Measurements from ENCODE around the gene CLEC9A.
A peak's percentile ranks its signal among the peaks of the same experiment; 100 is the strongest.
"Not testable (repeated sequence)": the region's sequence is repeated elsewhere in the genome, so short reads cannot be mapped to it uniquely, and the experiment has no call there.

CLEC9A gene

GRCh38 chr12:10026666-10027065 lies 3.8 kb upstream of the CLEC9A start:
- H3K9me3 ChIP-seq (ENCODE audit: control insufficient read depth, low read length); H3K4me3 ChIP-seq (ENCODE audit: extremely low read depth, insufficient read depth, low read length, poor library complexity, severe bottlenecking): not testable (repeated sequence)
- no CpG with 5 or more reads among the region's 4 CpGs for WGBS, 2 experiments (ENCODE audit: insufficient coverage in 2 of 2)

DNA sequence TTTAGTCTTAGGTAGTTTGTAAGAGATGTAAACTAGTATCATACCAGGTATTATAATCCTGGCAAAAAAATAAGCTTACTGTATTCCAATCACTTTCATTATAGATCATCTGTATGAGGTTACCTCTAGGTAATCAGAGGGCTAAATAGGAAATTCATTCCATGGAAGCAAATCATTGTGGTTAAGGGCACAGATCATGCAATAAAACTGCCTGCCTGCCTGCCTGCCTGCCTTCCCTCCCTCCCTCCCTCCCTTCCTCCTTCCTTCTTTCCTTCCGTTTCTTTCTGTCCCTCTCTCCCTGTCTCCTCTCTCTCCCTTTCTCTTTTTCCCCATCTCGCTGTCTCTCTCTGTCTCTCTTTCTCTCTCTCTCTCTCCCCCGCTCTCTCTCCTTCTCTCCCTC lies 3.2 kb upstream of the CLEC9A start:
- no peak overlapping the region for H3K27ac ChIP-seq (ENCODE audit: low read depth, low read length, severe bottlenecking)
- H3K9me3 ChIP-seq (ENCODE audit: control insufficient read depth, low read length) = no peaks in the 10 kb centered on the region
- 72 to 82% methylated on average over 2 to 3 of the region's 3 CpGs for WGBS, 2 experiments (ENCODE audit: insufficient coverage in 2 of 2)
- peaks cover 3% of the 10 kb centered on the region for H3K4me1 ChIP-seq (ENCODE audit: control insufficient read depth, insufficient read depth, low read length, poor library complexity, severe bottlenecking)
- no peak overlapping the region for H3K4me3 ChIP-seq (ENCODE audit: extremely low read depth, insufficient read depth, low read length, poor library complexity, severe bottlenecking)
- H3K36me3 ChIP-seq (ENCODE audit: control insufficient read depth, insufficient read depth, low read length) = no peaks in the 10 kb centered on the region

More at GRCh38 chr12:10026666-10027065, 3.8 kb upstream of the CLEC9A start:
- not testable (repeated sequence) for H3K27ac ChIP-seq (ENCODE audit: low read depth, low read length, severe bottlenecking); H3K4me1 ChIP-seq (ENCODE audit: control insufficient read depth, insufficient read depth, low read length, poor library complexity, severe bottlenecking); H3K36me3 ChIP-seq (ENCODE audit: control insufficient read depth, insufficient read depth, low read length)

DNA sequence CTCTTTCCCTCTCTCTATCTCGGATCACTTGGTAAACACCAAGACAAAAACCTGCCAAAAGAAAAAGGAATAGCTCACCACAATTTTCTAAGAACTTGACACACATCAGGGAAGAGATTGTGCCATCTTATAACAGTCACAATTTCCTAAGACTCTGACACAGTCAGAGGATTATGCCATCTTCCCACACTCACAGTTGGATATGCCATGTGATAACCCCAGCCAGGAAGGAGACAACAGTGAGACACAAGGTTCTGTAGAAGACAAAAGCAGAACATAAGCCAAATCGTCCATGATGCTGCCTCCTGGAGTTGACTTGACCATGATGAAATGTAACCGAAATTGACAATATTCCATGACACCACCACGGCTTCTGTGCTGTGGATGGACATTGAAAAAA lies 2.8 kb upstream of the CLEC9A start:
- Histone ChIP-seq H3K36me3 (ENCODE audit: control insufficient read depth, insufficient read depth, low read length) (no peaks in the 10 kb centered on the region), H3K4me1 (ENCODE audit: control insufficient read depth, insufficient read depth, low read length, poor library complexity, severe bottlenecking) (peaks cover 3% of the 10 kb centered on the region), H3K4me3 (ENCODE audit: extremely low read depth, insufficient read depth, low read length, poor library complexity, severe bottlenecking) (no peak overlapping the region), H3K27ac (ENCODE audit: low read depth, low read length, severe bottlenecking) (no peak overlapping the region), H3K9me3 (ENCODE audit: control insufficient read depth, low read length) (no peaks in the 10 kb centered on the region)
- 50 to 80% methylated on average over 1 to 3 of the region's 4 CpGs for WGBS, 2 experiments (ENCODE audit: insufficient coverage in 2 of 2)

GRCh38 chr12:10031321-10031720 lies 839 bp downstream of the CLEC9A start:
- Histone ChIP-seq H3K27ac (ENCODE audit: low read depth, low read length, severe bottlenecking) (peak overlapping the region; percentile 90), H3K4me3 (ENCODE audit: extremely low read depth, insufficient read depth, low read length, poor library complexity, severe bottlenecking) (no peak overlapping the region), H3K9me3 (ENCODE audit: control insufficient read depth, low read length) (no peaks in the 10 kb centered on the region), H3K36me3 (ENCODE audit: control insufficient read depth, insufficient read depth, low read length) (no peaks in the 10 kb centered on the region), H3K4me1 (ENCODE audit: control insufficient read depth, insufficient read depth, low read length, poor library complexity, severe bottlenecking) (peaks cover 6% of the 10 kb centered on the region)
- 76 to 83% methylated on average over 3 to 4 of the region's 4 CpGs for WGBS, 2 experiments (ENCODE audit: insufficient coverage in 2 of 2)

GRCh38 chr12:10031771-10032175 lies 1.3 kb downstream of the CLEC9A start:
- Histone ChIP-seq H3K27ac (ENCODE audit: low read depth, low read length, severe bottlenecking) (peak overlapping the region; percentile 90), H3K36me3 (ENCODE audit: control insufficient read depth, insufficient read depth, low read length) (no peaks in the 10 kb centered on the region), H3K9me3 (ENCODE audit: control insufficient read depth, low read length) (no peaks in the 10 kb centered on the region), H3K4me3 (ENCODE audit: extremely low read depth, insufficient read depth, low read length, poor library complexity, severe bottlenecking) (no peak overlapping the region), H3K4me1 (ENCODE audit: control insufficient read depth, insufficient read depth, low read length, poor library complexity, severe bottlenecking) (peaks cover 6% of the 10 kb centered on the region)
- WGBS, 2 experiments (ENCODE audit: insufficient coverage in 2 of 2) = 77 to 83% methylated on average over 4 of the region's 5 CpGs

DNA sequence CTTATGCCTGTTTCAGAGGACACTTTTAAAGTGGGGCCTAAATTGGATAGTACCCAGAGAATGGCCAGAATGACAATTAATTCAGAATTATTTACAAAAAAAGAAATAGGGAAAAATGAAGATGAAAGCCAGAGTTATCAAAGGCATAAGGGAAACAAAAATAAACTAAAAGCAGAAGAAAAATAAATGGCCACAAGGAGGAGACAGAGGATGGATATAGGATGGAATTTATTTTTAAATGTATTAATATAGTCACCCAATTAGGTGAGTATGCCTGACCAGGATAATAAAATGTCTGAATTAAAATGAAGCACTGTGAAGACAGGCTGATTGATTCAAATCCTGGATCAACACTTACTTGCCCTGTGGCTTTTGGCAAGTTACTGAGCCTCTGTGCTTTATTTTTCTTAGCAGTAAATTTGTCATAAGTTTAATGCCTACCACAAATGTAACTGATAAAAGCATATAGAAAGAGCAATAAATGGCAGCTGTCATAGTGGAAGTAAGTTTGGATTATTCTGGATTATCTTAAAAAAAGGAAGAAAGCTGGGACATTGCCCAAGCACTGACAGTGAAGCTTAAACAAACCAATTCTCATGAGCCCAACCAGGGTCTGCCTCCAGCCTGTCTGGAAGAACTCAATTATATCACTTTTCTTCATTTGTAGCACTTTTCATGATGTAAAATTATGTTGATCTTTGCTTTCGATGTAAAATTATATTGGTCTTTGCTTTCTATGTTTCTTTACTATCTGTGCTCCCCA lies 3.5 kb downstream of the CLEC9A start:
- Histone ChIP-seq H3K4me3 (ENCODE audit: extremely low read depth, insufficient read depth, low read length, poor library complexity, severe bottlenecking) (no peak overlapping the region), H3K9me3 (ENCODE audit: control insufficient read depth, low read length) (no peaks in the 10 kb centered on the region), H3K4me1 (ENCODE audit: control insufficient read depth, insufficient read depth, low read length, poor library complexity, severe bottlenecking) (peaks cover 6% of the 10 kb centered on the region), H3K27ac (ENCODE audit: low read depth, low read length, severe bottlenecking) (no peak overlapping the region), H3K36me3 (ENCODE audit: control insufficient read depth, insufficient read depth, low read length) (no peaks in the 10 kb centered on the region)
- no CpG with 5 or more reads among the region's 1 CpG for WGBS, 2 experiments (ENCODE audit: insufficient coverage in 2 of 2)

DNA sequence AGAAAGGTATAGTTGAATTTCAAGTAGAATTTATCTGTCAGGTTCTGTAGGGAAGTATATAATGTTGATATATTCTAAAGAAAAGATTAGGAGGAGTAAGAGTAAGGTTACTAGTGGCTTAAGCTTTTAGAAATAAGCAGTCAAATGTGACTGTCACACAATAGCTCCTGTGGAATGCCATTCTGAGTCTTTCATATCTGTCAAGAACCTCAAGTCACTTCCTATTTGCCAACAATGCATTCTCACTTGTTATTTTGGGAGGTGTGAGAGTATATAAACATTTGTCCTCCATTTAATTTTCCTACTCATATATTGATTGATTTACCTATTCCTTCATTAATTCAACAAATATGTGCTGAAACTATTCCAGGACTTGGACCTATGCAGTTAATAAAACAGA lies 11.7 kb downstream of the CLEC9A start:
- H3K4me3 ChIP-seq (ENCODE audit: extremely low read depth, insufficient read depth, low read length, poor library complexity, severe bottlenecking) = no peak overlapping the region
- H3K4me1 ChIP-seq (ENCODE audit: control insufficient read depth, insufficient read depth, low read length, poor library complexity, severe bottlenecking) = no peaks in the 10 kb centered on the region
- H3K9me3 ChIP-seq (ENCODE audit: control insufficient read depth, low read length) = no peaks in the 10 kb centered on the region
- H3K27ac ChIP-seq (ENCODE audit: low read depth, low read length, severe bottlenecking) = no peak overlapping the region
- H3K36me3 ChIP-seq (ENCODE audit: control insufficient read depth, insufficient read depth, low read length) = no peaks in the 10 kb centered on the region

GRCh38 chr12:10048526-10048925 lies 18.0 kb downstream of the CLEC9A start:
- Histone ChIP-seq H3K27ac (ENCODE audit: low read depth, low read length, severe bottlenecking) (no peak overlapping the region), H3K4me1 (ENCODE audit: control insufficient read depth, insufficient read depth, low read length, poor library complexity, severe bottlenecking) (no peaks in the 10 kb centered on the region), H3K4me3 (ENCODE audit: extremely low read depth, insufficient read depth, low read length, poor library complexity, severe bottlenecking) (no peak overlapping the region), H3K36me3 (ENCODE audit: control insufficient read depth, insufficient read depth, low read length) (no peaks in the 10 kb centered on the region), H3K9me3 (ENCODE audit: control insufficient read depth, low read length) (no peaks in the 10 kb centered on the region)
- 95 to 100% methylated on average over 2 to 3 of the region's 3 CpGs for WGBS, 2 experiments (ENCODE audit: insufficient coverage in 2 of 2)

GRCh38 chr12:10052193-10052913 lies 21.9 kb downstream of the CLEC9A start:
- 88 to 94% methylated on average over 4 to 7 of the region's 7 CpGs for WGBS, 2 experiments (ENCODE audit: insufficient coverage in 2 of 2)

DNA sequence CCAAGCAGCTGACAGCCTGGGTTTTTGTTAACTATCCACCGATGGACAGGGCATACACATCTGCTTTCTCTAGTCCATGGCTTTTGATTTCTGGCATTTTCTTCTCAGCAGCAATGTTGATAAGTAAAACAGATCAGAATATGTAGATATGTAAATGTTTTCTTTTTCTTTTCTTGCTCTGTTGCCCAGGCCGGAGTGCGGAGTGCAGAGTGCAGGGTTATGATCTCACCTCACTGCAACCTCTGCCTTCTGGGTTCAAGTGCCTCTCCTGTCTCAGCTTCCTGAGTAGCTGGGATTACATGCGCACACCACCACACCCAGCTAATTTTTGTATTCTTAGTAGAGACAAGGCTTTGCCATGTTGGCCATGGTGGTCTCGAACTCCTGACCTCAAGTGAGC lies 27.9 kb downstream of the CLEC9A start:
- 85% methylated on average over 4 of the region's 5 CpGs; no CpG with 5 or more reads in 1 of the 2 experiments for WGBS, 2 experiments (ENCODE audit: insufficient coverage in 2 of 2)
- Histone ChIP-seq H3K9me3 (ENCODE audit: control insufficient read depth, low read length) (no peaks in the 10 kb centered on the region), H3K4me3 (ENCODE audit: extremely low read depth, insufficient read depth, low read length, poor library complexity, severe bottlenecking) (no peak overlapping the region), H3K4me1 (ENCODE audit: control insufficient read depth, insufficient read depth, low read length, poor library complexity, severe bottlenecking) (no peaks in the 10 kb centered on the region), H3K36me3 (ENCODE audit: control insufficient read depth, insufficient read depth, low read length) (no peaks in the 10 kb centered on the region), H3K27ac (ENCODE audit: low read depth, low read length, severe bottlenecking) (no peak overlapping the region)

More at GRCh38 chr12:10052193-10052913, 21.9 kb downstream of the CLEC9A start:
- no peak overlapping the region for H3K4me3 ChIP-seq (ENCODE audit: extremely low read depth, insufficient read depth, low read length, poor library complexity, severe bottlenecking)
- no peaks in the 10 kb centered on the region for H3K9me3 ChIP-seq (ENCODE audit: control insufficient read depth, low read length)
- H3K4me1 ChIP-seq (ENCODE audit: control insufficient read depth, insufficient read depth, low read length, poor library complexity, severe bottlenecking) = no peaks in the 10 kb centered on the region
- no peaks in the 10 kb centered on the region for H3K36me3 ChIP-seq (ENCODE audit: control insufficient read depth, insufficient read depth, low read length)
- no peak overlapping the region for H3K27ac ChIP-seq (ENCODE audit: low read depth, low read length, severe bottlenecking)

- Histone ChIP-seq H3K36me3 (ENCODE audit: control insufficient read depth, insufficient read depth, low read length) (no peaks in the 10 kb centered on the region), H3K9me3 (ENCODE audit: control insufficient read depth, low read length) (no peaks in the 10 kb centered on the region), H3K4me1 (ENCODE audit: control insufficient read depth, insufficient read depth, low read length, poor library complexity, severe bottlenecking) (peaks cover 21% of the 10 kb centered on the region), H3K27ac (ENCODE audit: low read depth, low read length, severe bottlenecking) (no peak overlapping the region), H3K4me3 (ENCODE audit: extremely low read depth, insufficient read depth, low read length, poor library complexity, severe bottlenecking) (no peak overlapping the region)
- WGBS, 2 experiments (ENCODE audit: insufficient coverage in 2 of 2) = 60 to 100% methylated on average over 1 of the region's 4 CpGs
These were observed 34.8 kb downstream of the CLEC9A start for GRCh38 chr12:10065241-10065640.
